WTC11 (cell line): ENCODE results near the gene DCLK1. TPM values are rescaled to one million over a fixed set of nuclear protein-coding genes. Genes with fewer than 3 reads are reported as not detected.

Experiments used
- ATAC-seq: fragments of 200-7000 bp; cut with Tn5 transposase; 2 replicates; pipeline ENCODE4 v1.10.0; 2021; ENCODE audit warnings: mild to moderate bottlenecking, moderate library complexity
- CTCF ChIA-PET: fragments of 300-600 bp; sonication (Branson Sonifier 250); formaldehyde crosslinking; loops from one replicate; lab custom pipeline; 2021; ENCODE audit warnings: antibody characterized with exemption; lab: Charles Lee
- POLR2A ChIA-PET: fragments of 350-600 bp; sonication (Branson Sonifier 250); formaldehyde crosslinking; loops from one replicate; lab custom pipeline; 2021; ENCODE audit warnings: antibody characterized with exemption; lab: Charles Lee
- DNase-seq: peaks from one replicate; pipeline ENCODE4 v3.0.0; 2021; ENCODE audit warnings: low spot score
- H3K27ac Mint-ChIP-seq: 2 replicates; pipeline ENCODE4 v1.8.0; 2021; ENCODE audit warnings: mixed read lengths
- H3K27me3 Mint-ChIP-seq: 2 replicates; pipeline ENCODE4 v1.8.0; 2021; ENCODE audit warnings: low read depth, mild to moderate bottlenecking, moderate library complexity, mixed read lengths
- H3K36me3 Mint-ChIP-seq: 2 replicates; pipeline ENCODE4 v1.8.0; 2021; ENCODE audit warnings: mixed read lengths
- H3K4me1 Mint-ChIP-seq: 2 replicates; pipeline ENCODE4 v1.8.0; 2022; ENCODE audit warnings: mixed read lengths
- H3K4me3 Mint-ChIP-seq: 2 replicates; pipeline ENCODE4 v1.8.0; 2021; ENCODE audit warnings: mild to moderate bottlenecking, moderate library complexity, mixed read lengths
- H3K9me3 Mint-ChIP-seq: 2 replicates; pipeline ENCODE4 v1.8.0; 2021; ENCODE audit warnings: mixed read lengths
- ATF1 ChIP-seq: sonication (generic); formaldehyde crosslinking; IDR thresholded peaks from 2 replicates; pipeline ENCODE4 v1.8.1; 2023; ENCODE audit warnings: mild to moderate bottlenecking, moderate library complexity, missing genetic modification reagents
- CBFB ChIP-seq: sonication (generic); formaldehyde crosslinking; IDR thresholded peaks from 2 replicates; pipeline ENCODE4 v1.8.1; 2022; ENCODE audit warnings: mild to moderate bottlenecking, low read depth, missing genetic modification reagents
- CREB1 ChIP-seq: sonication (generic); formaldehyde crosslinking; IDR thresholded peaks from 2 replicates; pipeline ENCODE4 v1.8.0; 2023; ENCODE audit warnings: mild to moderate bottlenecking, missing genetic modification reagents
- FOXK1 ChIP-seq: sonication (generic); formaldehyde crosslinking; IDR thresholded peaks from 2 replicates; pipeline ENCODE4 v1.8.0; 2022; ENCODE audit warnings: mild to moderate bottlenecking, moderate library complexity, missing genetic modification reagents
- FOXP1 ChIP-seq: sonication (generic); formaldehyde crosslinking; IDR thresholded peaks from 2 replicates; pipeline ENCODE4 v1.8.0; 2022; ENCODE audit warnings: missing genetic modification reagents, mild to moderate bottlenecking, moderate library complexity, borderline replicate concordance
- KAT7 ChIP-seq: sonication (generic); formaldehyde crosslinking; IDR thresholded peaks from 2 replicates; pipeline ENCODE4 v1.8.1; 2023; ENCODE audit warnings: missing genetic modification reagents, mild to moderate bottlenecking, borderline replicate concordance
- MAX ChIP-seq: sonication (generic); formaldehyde crosslinking; IDR thresholded peaks from 2 replicates; pipeline ENCODE4 v1.8.0; 2022; ENCODE audit warnings: mild to moderate bottlenecking, missing genetic modification reagents
- RELA ChIP-seq: sonication (generic); formaldehyde crosslinking; IDR thresholded peaks from 2 replicates; pipeline ENCODE4 v1.8.1; 2022; ENCODE audit warnings: missing genetic modification reagents, mild to moderate bottlenecking, borderline replicate concordance
- RORB ChIP-seq: fragments of 250-450 bp; sonication (Bioruptor Pico); IDR thresholded peaks from 2 replicates; pipeline ENCODE4 v1.9.0; 2021; ENCODE audit warnings: mild to moderate bottlenecking
- SMAD3 ChIP-seq: sonication (generic); formaldehyde crosslinking; IDR thresholded peaks from 2 replicates; pipeline ENCODE4 v1.8.0; 2022; ENCODE audit warnings: missing genetic modification reagents, mild to moderate bottlenecking, borderline replicate concordance
- TCF7 ChIP-seq: sonication (generic); formaldehyde crosslinking; IDR thresholded peaks from 2 replicates; pipeline ENCODE4 v1.8.0; 2022; ENCODE audit warnings: mild to moderate bottlenecking, low read depth, missing genetic modification reagents, moderate library complexity
- USF2 ChIP-seq: sonication (generic); formaldehyde crosslinking; IDR thresholded peaks from 2 replicates; pipeline ENCODE4 v1.8.1; 2023; ENCODE audit warnings: mild to moderate bottlenecking, missing genetic modification reagents, moderate library complexity
- ZNF423 ChIP-seq: fragments of 250-450 bp; sonication (Bioruptor Pico); IDR thresholded peaks from 2 replicates; pipeline ENCODE4 v2.1.2; 2022; ENCODE audit warnings: mild to moderate bottlenecking, moderate library complexity
- ZNF425 ChIP-seq: fragments of 250-450 bp; sonication (Bioruptor Pico); conservative IDR thresholded peaks from 2 replicates; pipeline ENCODE4 v1.9.0; 2021; ENCODE audit warnings: mild to moderate bottlenecking
- ZNF532 ChIP-seq: fragments of 250-450 bp; sonication (Bioruptor Pico); IDR thresholded peaks from 2 replicates; pipeline ENCODE4 v1.9.0; 2021; ENCODE audit warnings: mild to moderate bottlenecking, borderline replicate concordance
- ZSCAN18 ChIP-seq: fragments of 250-450 bp; sonication (Bioruptor Pico); IDR thresholded peaks from 2 replicates; pipeline ENCODE4 v2.1.2; 2022; ENCODE audit warnings: mild to moderate bottlenecking, moderate library complexity
- total RNA-seq: library from RNA; stranded (reverse); gene quantifications from 3 replicates; pipeline ENCODE4 v1.2.3, GENCODE V29; 2021

Gene DCLK1
- total RNA-seq, 1 experiment from 2014 or later = 18.5 TPM

GRCh38 chr13:36131931-36132297, 732 bp upstream of the DCLK1 start:
- Mint-ChIP-seq H3K27me3 (peaks cover 50% of the 10 kb centered on the region), H3K27ac (no peak overlapping the region), H3K4me1 (peaks cover 15% of the 10 kb centered on the region), H3K4me3 (peak overlapping the region; percentile 72), H3K36me3 (no peaks in the 10 kb centered on the region), H3K9me3 (no peaks in the 10 kb centered on the region)
- no peak for ATAC-seq
- no peak for DNase-seq
- ChIA-PET POLR2A (interaction anchor here (0.5 kb wide), 1 partner anchor 143 kb away, joined by 3 read pairs; no protein-coding TSS in a partner anchor), CTCF (interaction anchor here (0.7 to 1.5 kb wide), 2 partner anchors 46 to 143 kb away, joined by 5 to 7 read pairs; no protein-coding TSS in a partner anchor)
- no peak for TF ChIP-seq RORB
- no peak for TF ChIP-seq ZNF425 (CRISPR knock-in tag)
- TF ChIP-seq FOXK1 (CRISPR knock-in tag) = no peak
- TF ChIP-seq ZNF532 (CRISPR knock-in tag) = no peak
- no peak for TF ChIP-seq USF2 (CRISPR knock-in tag)
- TF ChIP-seq CBFB = no peak
- no peak for TF ChIP-seq ATF1 (CRISPR knock-in tag)
- no peak for TF ChIP-seq KAT7 (CRISPR knock-in tag)
- no peak for TF ChIP-seq TCF7 (CRISPR knock-in tag)
- TF ChIP-seq SMAD3 (CRISPR knock-in tag) = no peak
- TF ChIP-seq MAX (CRISPR knock-in tag) = no peak
- TF ChIP-seq ZSCAN18 (CRISPR knock-in tag) = no peak
- no peak for TF ChIP-seq CREB1 (CRISPR knock-in tag)
- no peak for TF ChIP-seq RELA (CRISPR knock-in tag)

- POLR2A ChIA-PET = no interaction called here
- CTCF ChIA-PET = interaction anchor here (0.9 to 1.5 kb wide), 2 partner anchors 45 to 145 kb away, joined by 4 to 5 read pairs; no protein-coding TSS in a partner anchor
- H3K36me3 Mint-ChIP-seq = no peaks in the 10 kb centered on the region
- H3K27ac Mint-ChIP-seq = no peak overlapping the region
- peaks cover 19% of the 10 kb centered on the region for H3K4me1 Mint-ChIP-seq
- H3K9me3 Mint-ChIP-seq = no peaks in the 10 kb centered on the region
- peak; percentile 71 for ATAC-seq
- H3K4me3 Mint-ChIP-seq = peak overlapping the region; percentile 86
- peak; percentile 56 for TF ChIP-seq ZNF423 (CRISPR knock-in tag)
- no peak for TF ChIP-seq FOXP1 (CRISPR knock-in tag)
- peak; percentile 59 for DNase-seq
- peaks cover 51% of the 10 kb centered on the region for H3K27me3 Mint-ChIP-seq
Observed at GRCh38 chr13:36130552-36131221, 495 bp downstream of the DCLK1 start.
